NCI-H82 (cell line): ENCODE measurements around the gene GNPAT.
A peak's percentile ranks its signal among the peaks of the same experiment; 100 is the strongest.
"Not testable (repeated sequence)": the region's sequence is repeated elsewhere in the genome, so short reads cannot be mapped to it uniquely, and the experiment has no call there.

Experiments used
- DNase-seq: peaks from one replicate; lab custom pipeline; 2025; lab: John Stamatoyannopoulos, UW

The GNPAT gene

GRCh38 chr1:231240883-231241735 lies at the start of gene GNPAT:
Gene GNPAT (plus strand): TSS chr1:231241212. CDS start chr1:231241379, 167 bp downstream.
- DNase-seq: peak; percentile 90

- DNase-seq: no peak
Measured at GRCh38 chr1:231192620-231193163, 48.3 kb upstream of the GNPAT start.

GRCh38 chr1:231193710-231194340 lies 47.2 kb upstream of the GNPAT start:
- DNase-seq: no peak

DNA sequence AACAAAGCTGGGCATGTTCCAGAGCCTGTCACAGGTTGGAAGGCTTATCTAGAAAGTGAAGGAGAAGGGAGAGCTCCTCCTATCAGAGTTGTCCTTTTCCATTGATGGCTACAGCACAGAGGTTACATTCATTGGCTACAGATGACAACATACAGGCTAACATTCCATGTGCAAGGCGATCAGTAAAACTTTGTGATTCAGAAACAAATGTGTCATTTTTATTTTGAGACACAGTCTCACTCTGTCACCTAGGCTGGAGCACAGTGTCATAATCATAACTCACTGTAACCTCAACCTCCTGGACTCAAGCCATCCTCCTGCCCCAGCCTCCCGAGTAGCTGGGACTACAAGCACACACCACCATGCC lies 46.6 kb upstream of the GNPAT start:
- DNase-seq: no peak

GRCh38 chr1:231194843-231195516 lies 46.0 kb upstream of the GNPAT start:
- DNase-seq: peak; percentile 13

- DNase-seq: no peak
Measured at GRCh38 chr1:231196307-231196706, 44.7 kb upstream of the GNPAT start.

DNA sequence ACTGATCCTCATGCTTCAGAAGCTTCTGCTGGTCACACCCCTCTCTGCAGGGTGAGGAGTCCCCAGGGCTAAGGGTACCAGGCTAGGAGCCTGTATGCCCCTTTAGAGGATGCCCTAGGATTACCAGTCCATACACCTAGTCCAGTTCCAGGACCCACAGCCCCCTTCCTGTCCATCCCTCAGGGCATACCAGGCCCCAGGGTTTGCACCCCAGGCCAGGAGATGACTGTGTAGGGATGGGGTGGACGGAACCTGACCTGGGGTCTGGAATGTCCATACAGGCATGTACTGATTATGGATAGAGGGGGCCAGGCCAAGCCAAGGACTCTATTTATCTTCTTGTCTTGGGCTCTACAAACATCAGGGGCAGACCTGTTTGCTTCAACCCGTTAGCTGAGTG lies 44.3 kb upstream of the GNPAT start:
- DNase-seq: no peak

- no peak for DNase-seq
Measured at GRCh38 chr1:231199868-231200267, 41.1 kb upstream of the GNPAT start.

- no peak for DNase-seq
Measured at GRCh38 chr1:231200388-231201031, 40.5 kb upstream of the GNPAT start.

- DNase-seq: no peak
Measured at GRCh38 chr1:231201375-231201978, 39.5 kb upstream of the GNPAT start.

GRCh38 chr1:231201979-231202633 lies 38.9 kb upstream of the GNPAT start:
- no peak for DNase-seq

DNA sequence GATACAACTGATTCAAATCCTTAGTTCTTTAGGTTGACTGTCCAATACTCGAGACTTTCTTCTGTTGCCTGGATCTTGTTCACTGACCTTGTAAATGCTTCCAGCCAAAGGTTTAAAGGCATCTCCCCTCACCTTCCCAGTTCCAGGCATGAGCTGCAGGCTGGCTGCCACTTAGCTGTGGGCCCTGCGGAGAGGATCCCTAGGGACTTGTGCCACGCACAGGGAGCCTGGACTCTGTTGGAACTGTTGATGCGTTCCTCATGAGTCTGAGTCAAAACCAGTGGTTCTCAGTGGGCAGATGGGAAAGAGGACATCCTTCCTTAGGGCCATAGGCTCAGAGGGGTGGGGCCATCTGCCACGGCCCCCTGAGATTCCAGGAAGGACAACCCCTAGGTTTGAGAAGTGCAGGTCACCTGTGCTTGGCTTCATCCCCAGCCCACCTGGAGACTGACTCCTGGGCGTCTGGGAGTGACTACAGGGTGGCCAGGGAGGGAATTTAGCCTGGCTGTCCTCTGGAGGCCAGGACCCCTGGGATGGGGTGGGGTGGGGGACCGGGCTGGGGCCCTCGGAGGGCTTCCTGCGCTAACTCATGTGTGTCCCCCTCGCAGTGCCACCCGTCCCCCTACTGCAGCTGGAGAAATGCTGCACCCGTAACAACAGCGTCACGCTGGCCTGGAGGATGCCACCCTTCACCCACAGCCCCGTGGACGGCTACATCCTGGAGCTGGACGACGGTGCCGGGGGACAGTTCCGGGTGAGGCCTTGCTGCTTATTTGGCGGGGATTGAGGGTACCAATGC lies 37.6 kb upstream of the GNPAT start:
- DNase-seq: no peak

GRCh38 chr1:231206856-231207255 lies 34.2 kb upstream of the GNPAT start:
- peak; percentile 12 for DNase-seq

GRCh38 chr1:231207437-231207836 lies 33.6 kb upstream of the GNPAT start:
- no peak for DNase-seq

GRCh38 chr1:231208980-231209379 lies 32.0 kb upstream of the GNPAT start:
- no peak for DNase-seq

DNA sequence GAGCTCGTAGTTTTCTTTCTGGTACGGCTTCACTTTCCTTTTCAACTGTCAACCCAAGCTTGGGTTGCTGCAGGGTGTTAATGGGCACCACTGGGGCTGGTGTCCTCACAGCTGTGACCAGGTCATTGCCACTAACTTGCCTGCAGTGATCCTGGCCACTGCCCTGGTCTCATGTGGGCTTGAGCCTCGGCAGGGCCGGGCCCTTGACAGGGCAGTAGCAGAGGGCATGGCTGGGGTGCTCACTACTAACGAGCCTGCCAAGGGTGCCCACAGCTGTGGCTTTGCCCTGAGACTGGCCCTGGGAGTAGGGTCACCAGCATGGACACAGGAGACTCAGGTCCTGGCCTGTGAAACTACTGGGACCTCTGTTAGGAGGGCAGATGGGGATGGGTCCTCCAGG lies 31.5 kb upstream of the GNPAT start:
- no peak for DNase-seq

DNA sequence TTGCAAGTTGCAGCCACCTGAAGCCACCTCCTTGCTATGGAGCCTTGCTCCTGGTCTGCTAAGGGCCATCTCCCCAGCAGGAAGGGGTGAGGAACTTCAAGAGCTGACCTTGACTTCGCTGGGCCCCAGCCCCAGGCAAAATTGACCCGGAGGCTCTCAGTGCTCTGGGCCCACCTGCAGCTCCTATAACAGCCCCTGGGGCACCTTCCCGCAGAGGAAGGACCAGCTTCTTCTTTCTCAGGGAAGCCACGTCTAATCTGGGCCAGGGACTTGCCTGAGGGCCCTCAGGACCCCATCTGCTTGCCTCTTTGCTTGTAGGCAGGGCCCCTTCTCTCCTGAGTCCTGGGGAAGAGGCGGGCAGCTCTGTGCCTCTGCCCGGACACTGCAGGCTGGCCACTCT lies 30.9 kb upstream of the GNPAT start:
- no peak for DNase-seq

GRCh38 chr1:231211005-231211857 lies 29.8 kb upstream of the GNPAT start:
- DNase-seq: peak; percentile 94

- not testable (repeated sequence) for DNase-seq
Measured at GRCh38 chr1:231212301-231212700, 28.7 kb upstream of the GNPAT start.
